ENCODE data around the gene PCTP. TPM values are rescaled to one million over a fixed set of nuclear protein-coding genes. Genes with fewer than 3 reads are reported as not detected.
A peak's percentile ranks its signal among the peaks of the same experiment; 100 is the strongest.

PCTP gene
- total and polyA plus RNA-seq, 8 donors, result 4.7 to 69.2 (median 22.6) TPM

- WGBS, 5 donors, result 33 to 47% (median 36%) methylated on average over 10 of the region's 10 CpGs
- TF ChIP-seq POLR2A (IDR thresholded peaks at IDR 0.05) (no peak), POLR2AphosphoS5 (IDR thresholded peaks at IDR 0.05) (peak in 2 of 3 donors; percentile 3 to 53)
- intact Hi-C loops (cut with DNase I; ENCODE audit: low total_unique reads), result no loop called here
- H3K9me3 ChIP-seq, result no peaks in the 10 kb centered on the region
- peak in 1 of 2 donors; percentile 70 for DNase-seq
- H3K36me3 ChIP-seq, result no peaks in the 10 kb centered on the region
- H3K27ac ChIP-seq, result peak overlapping the region; percentile 50 to 84 (median 77)
- H3K4me1 ChIP-seq, result peaks cover 0 to 74% (median 32%) of the 10 kb centered on the region in 4 donors
- no peaks in the 10 kb centered on the region for H3K27me3 ChIP-seq
- H3K4me3 ChIP-seq, result peak overlapping the region in 3 of 4 donors; percentile 15 to 17 (median 15)
These were observed 19.1 kb upstream of the PCTP start for GRCh38 chr17:55731586-55732250.

GRCh38 chr17:55734128-55734781 lies 16.6 kb upstream of the PCTP start:
- Histone ChIP-seq H3K4me1 (peaks cover 0 to 52% (median 24%) of the 10 kb centered on the region in 4 donors), H3K27me3 (no peaks in the 10 kb centered on the region), H3K36me3 (no peaks in the 10 kb centered on the region), H3K27ac (peak overlapping the region in 3 of 5 donors; percentile 77 to 84 (median 83)), H3K4me3 (no peak overlapping the region), H3K9me3 (no peaks in the 10 kb centered on the region)
- WGBS, 5 donors, result 18 to 33% (median 24%) methylated on average over 4 of the region's 4 CpGs
- no peak for TF ChIP-seq POLR2AphosphoS5 (IDR thresholded peaks at IDR 0.05)
- TF ChIP-seq EP300 (IDR thresholded peaks at IDR 0.05), result no peak
- TF ChIP-seq, protein P1, sequence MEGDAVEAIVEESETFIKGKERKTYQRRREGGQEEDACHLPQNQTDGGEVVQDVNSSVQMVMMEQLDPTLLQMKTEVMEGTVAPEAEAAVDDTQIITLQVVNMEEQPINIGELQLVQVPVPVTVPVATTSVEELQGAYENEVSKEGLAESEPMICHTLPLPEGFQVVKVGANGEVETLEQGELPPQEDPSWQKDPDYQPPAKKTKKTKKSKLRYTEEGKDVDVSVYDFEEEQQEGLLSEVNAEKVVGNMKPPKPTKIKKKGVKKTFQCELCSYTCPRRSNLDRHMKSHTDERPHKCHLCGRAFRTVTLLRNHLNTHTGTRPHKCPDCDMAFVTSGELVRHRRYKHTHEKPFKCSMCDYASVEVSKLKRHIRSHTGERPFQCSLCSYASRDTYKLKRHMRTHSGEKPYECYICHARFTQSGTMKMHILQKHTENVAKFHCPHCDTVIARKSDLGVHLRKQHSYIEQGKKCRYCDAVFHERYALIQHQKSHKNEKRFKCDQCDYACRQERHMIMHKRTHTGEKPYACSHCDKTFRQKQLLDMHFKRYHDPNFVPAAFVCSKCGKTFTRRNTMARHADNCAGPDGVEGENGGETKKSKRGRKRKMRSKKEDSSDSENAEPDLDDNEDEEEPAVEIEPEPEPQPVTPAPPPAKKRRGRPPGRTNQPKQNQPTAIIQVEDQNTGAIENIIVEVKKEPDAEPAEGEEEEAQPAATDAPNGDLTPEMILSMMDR (IDR thresholded peaks at IDR 0.05), result no peak
- TF ChIP-seq POLR2A (IDR thresholded peaks at IDR 0.05), result no peak
- peak in 1 of 2 donors; percentile 23 for DNase-seq
- intact Hi-C loops (cut with DNase I; ENCODE audit: low total_unique reads), result no loop called here

DNA sequence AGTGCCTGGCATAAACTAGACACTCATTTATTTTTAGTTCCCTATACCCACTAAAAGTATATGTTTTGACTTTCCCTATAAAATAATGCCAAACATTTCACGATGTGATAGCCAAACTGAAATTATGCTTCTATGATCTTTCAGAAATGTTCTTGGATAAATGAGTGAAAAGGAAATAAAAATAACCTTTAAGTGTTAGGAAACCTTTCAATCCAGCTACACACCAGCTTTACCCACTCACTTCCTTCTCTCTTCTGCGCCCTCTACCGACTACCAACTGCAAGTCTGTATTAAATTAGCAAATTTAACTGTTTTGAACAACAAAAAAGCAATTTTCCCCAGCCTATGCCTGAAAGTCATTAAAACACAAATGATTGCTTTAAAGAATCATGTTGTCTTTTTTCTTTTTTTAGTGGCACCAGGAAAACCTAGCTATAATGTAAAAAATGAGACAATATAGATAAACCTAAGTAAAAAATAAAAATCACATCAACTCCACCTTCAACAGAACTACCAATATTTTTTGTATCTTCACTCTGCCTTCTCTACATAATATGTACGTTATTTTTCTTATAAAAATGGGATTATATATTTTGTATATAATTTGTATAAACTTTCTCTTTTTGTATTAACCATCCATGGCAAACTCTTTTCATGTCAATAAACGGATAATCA lies 15.0 kb upstream of the PCTP start:
- 31 to 39% (median 35%) methylated on average over 5 of the region's 5 CpGs for WGBS, 5 donors
- peak in 1 of 2 donors; percentile 69 for DNase-seq
- no peaks in the 10 kb centered on the region for H3K27me3 ChIP-seq
- H3K9me3 ChIP-seq, result no peaks in the 10 kb centered on the region
- intact Hi-C loops (cut with DNase I; ENCODE audit: low total_unique reads), result no loop called here
- TF ChIP-seq, protein P1 (IDR thresholded peaks at IDR 0.05), result peak in 4 of 7 experiments; percentile 28 to 47 (median 38)
- no peak for TF ChIP-seq POLR2A (IDR thresholded peaks at IDR 0.05)
- peak overlapping the region in 1 of 5 donors; percentile 34 for H3K27ac ChIP-seq
- H3K4me1 ChIP-seq, result peaks cover 0 to 38% (median 21%) of the 10 kb centered on the region in 4 donors
- H3K36me3 ChIP-seq, result no peaks in the 10 kb centered on the region
- no peak overlapping the region for H3K4me3 ChIP-seq

DNA sequence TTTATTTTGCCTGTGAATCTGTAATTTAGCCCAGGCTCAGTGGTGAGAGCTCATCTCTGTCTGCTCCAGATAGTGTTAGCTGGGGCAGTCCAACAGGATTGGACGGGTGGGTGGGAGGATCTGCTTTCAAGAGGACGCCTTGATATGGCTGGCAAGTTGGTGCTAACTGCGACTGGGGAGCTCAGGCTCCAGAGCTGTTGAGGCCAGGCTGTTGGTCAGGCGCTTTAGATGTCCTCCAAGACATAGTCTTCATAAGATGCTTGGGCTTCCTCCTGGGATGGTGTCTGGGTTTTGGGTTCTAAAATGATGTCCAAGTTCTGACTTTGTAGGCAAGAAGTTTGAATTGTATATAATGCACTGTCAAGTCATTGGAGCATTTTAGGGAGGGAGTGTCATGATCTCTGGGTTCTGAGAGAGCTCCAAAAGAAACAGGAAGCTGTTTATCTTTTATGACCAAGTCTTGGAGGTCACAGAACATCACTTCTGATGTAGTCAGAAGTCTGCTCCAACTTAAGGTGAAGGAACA lies 12.8 kb upstream of the PCTP start:
- 64 to 85% (median 77%) methylated on average over 3 to 4 of the region's 4 CpGs for WGBS, 5 donors
- H3K27me3 ChIP-seq, result no peaks in the 10 kb centered on the region
- TF ChIP-seq POLR2AphosphoS5 (IDR thresholded peaks at IDR 0.05), result no peak
- TF ChIP-seq POLR2A (IDR thresholded peaks at IDR 0.05), result no peak
- TF ChIP-seq EP300 (IDR thresholded peaks at IDR 0.05), result no peak
- TF ChIP-seq, protein P1 (IDR thresholded peaks at IDR 0.05), result no peak
- no peaks in the 10 kb centered on the region for H3K9me3 ChIP-seq
- H3K36me3 ChIP-seq, result no peaks in the 10 kb centered on the region
- intact Hi-C loops (cut with DNase I; ENCODE audit: low total_unique reads), result no loop called here
- DNase-seq, result no peak
- peaks cover 0 to 17% (median 12%) of the 10 kb centered on the region in 4 donors for H3K4me1 ChIP-seq
- no peak overlapping the region for H3K27ac ChIP-seq
- H3K4me3 ChIP-seq, result no peak overlapping the region

All from stomach (tissue), 9 donors.